Activated CD8-positive, alpha-beta memory T cell treated with anti-CD3 and anti-CD28 coated beads, Interleukin-2, amount 10 ng/mL, durations not matched to agents 7 days and 5 days (primary cell): Measurements from ENCODE around the gene TBX1. TPM values are rescaled to one million over a fixed set of nuclear protein-coding genes. Genes with fewer than 3 reads are reported as not detected.

Source experiments
- ATAC-seq: fragments of 150-1000 bp; cut with Tn5 transposase; one replicate; pipeline ENCODE4 v1.10.0; 2021; ENCODE audit warnings: moderate library complexity
- CTCF ChIA-PET: fragments of 350-600 bp; sonication (Branson Sonifier 250); formaldehyde crosslinking; loops from one replicate; lab custom pipeline; 2021; ENCODE audit warnings: antibody characterized with exemption; lab: Charles Lee
- DNase-seq: peaks from one replicate; pipeline ENCODE4 v3.0.0-alpha.2; 2020
- H3K27ac Mint-ChIP-seq: one replicate; pipeline ENCODE4 v1.8.0; 2021; ENCODE audit warnings: mild to moderate bottlenecking, mixed read lengths
- H3K27me3 Mint-ChIP-seq: one replicate; pipeline ENCODE4 v1.8.0; 2021; ENCODE audit warnings: mixed read lengths
- H3K36me3 Mint-ChIP-seq: one replicate; pipeline ENCODE4 v1.8.0; 2021; ENCODE audit warnings: mild to moderate bottlenecking, mixed read lengths
- H3K4me1 Mint-ChIP-seq: one replicate; pipeline ENCODE4 v1.8.0; 2021; ENCODE audit warnings: mixed read lengths
- H3K4me3 Mint-ChIP-seq: one replicate; pipeline ENCODE4 v1.8.0; 2021; ENCODE audit warnings: mild to moderate bottlenecking, moderate library complexity, mixed read lengths
- H3K9me3 Mint-ChIP-seq: one replicate; pipeline ENCODE4 v1.8.0; 2022; ENCODE audit warnings: low read depth, mixed read lengths
- total RNA-seq, 2 experiments: library from RNA; stranded (reverse); gene quantifications; one replicate each; pipeline ENCODE4 v1.2.3, GENCODE V29; 2021

The TBX1 gene
- total RNA-seq, 2 experiments from 2014 or later = 0.91 to 1.1 TPM

- no peak overlapping the region for H3K27ac Mint-ChIP-seq
- no peaks in the 10 kb centered on the region for H3K9me3 Mint-ChIP-seq
- no peaks in the 10 kb centered on the region for H3K36me3 Mint-ChIP-seq
- CTCF ChIA-PET = interaction anchor here (0.8 kb wide), 1 partner anchor 107 kb away, joined by 3 read pairs; no protein-coding TSS in a partner anchor
- ATAC-seq (no peak), DNase-seq (no peak)
- H3K4me3 Mint-ChIP-seq = no peak overlapping the region
- no peaks in the 10 kb centered on the region for H3K27me3 Mint-ChIP-seq
- no peaks in the 10 kb centered on the region for H3K4me1 Mint-ChIP-seq
These were observed 42.5 kb downstream of the TBX1 start for GRCh38 chr22:19802894-19803735.

DNA sequence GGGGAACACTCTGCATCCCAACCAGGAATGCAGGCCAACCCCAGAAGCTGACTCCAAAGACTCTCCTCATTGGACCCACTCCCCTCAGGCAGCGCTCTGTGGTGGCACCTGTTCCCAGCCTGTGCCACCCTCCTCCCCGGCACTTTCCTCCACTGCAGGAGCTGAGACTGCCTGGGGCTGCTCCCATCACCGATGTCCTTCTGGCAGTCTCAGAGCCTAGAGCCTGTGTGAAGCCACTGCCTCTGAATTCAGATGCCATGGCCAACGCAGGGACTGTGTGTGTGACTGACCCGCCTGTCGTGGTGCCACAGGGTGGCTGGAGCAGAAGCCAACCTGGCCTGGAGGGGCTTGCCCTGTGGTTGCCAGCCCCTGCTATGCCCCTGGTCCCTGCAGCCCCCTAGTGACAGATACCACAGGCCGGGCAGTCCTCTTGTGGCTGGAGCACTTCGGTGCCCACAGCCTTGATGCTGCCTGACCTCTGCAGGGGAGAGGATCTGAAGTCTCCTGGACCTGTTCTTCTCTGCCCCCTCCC is 43.2 kb downstream of the TBX1 start:
- ATAC-seq = no peak
- Mint-ChIP-seq H3K9me3 (no peaks in the 10 kb centered on the region), H3K4me1 (no peaks in the 10 kb centered on the region), H3K27ac (no peak overlapping the region), H3K36me3 (no peaks in the 10 kb centered on the region), H3K4me3 (no peak overlapping the region), H3K27me3 (no peaks in the 10 kb centered on the region)
- CTCF ChIA-PET = no interaction called here
- DNase-seq = no peak

DNA sequence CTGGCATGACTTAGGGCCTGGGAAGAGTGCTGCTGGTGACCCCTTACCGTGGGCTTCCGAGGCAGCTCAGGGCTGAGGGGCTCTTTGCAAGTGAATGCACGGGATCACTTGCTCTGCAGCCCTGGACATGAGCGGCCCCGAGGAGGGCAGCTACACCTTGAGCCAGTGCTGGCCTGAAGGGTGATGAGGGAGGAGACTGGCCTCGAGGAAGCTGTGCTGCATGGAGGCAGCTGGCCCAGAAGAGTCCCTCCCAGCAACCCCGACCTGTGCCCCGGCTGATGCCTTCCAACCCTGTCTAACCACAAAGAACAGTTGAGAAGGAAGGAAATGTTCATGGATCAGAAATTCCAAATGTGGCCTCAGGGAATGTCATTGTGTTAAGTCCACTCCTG is 45.2 kb downstream of the TBX1 start:
- ATAC-seq = no peak
- no peak for DNase-seq

DNA sequence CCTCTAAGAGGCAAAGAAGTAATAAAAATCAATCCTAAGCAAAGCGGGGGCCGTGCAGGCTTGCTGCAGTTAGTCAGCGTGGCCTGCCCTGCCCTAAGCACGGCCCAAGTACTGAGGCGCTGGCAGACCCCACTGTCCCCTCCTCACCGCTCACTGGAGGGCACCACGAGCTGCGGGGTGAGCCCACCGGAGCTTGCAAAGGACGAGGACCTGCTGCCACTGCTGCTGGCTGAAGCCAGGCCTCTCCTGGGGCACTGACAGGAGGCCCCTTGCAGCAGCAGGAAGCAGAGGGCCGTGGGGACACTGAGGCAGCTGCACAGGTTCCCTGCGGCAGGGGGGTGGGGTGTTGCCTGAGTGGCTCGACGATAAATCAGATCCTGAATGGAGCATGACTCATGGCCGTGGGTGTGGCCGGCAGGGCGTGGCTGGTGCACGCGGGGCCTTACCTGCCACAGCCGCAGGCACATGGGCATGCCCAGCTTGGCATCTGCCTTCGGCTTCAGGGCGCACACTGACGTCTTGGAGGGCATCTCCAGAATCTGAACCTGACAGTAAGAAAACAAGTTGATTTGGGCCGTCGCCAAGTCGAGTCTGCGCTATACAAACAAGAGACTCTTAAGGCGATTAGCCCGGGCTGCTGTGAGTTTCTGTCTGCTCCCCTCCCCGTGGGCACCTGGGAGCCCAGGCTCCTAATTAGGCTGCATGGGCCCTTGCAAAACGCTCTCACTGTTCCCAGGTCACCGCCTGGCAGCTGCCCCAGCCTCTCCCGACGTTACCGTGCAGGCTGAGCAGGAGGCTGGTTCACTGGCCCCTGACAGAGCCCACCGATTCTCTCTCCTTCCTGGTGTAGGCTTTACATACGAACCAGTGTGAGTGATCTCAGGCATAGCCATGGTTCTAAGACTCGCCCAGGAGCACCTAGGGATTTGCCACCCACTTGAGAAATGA is 45.9 kb downstream of the TBX1 start:
- Mint-ChIP-seq H3K27me3 (no peaks in the 10 kb centered on the region), H3K36me3 (no peaks in the 10 kb centered on the region), H3K27ac (no peak overlapping the region), H3K9me3 (no peaks in the 10 kb centered on the region), H3K4me1 (no peaks in the 10 kb centered on the region), H3K4me3 (no peak overlapping the region)
- DNase-seq = no peak
- CTCF ChIA-PET = no interaction called here
- no peak for ATAC-seq

More for the DNA sequence above, 45.2 kb downstream of the TBX1 start:
- no peaks in the 10 kb centered on the region for H3K27me3 Mint-ChIP-seq
- no peaks in the 10 kb centered on the region for H3K9me3 Mint-ChIP-seq
- no peaks in the 10 kb centered on the region for H3K36me3 Mint-ChIP-seq
- H3K27ac Mint-ChIP-seq = no peak overlapping the region
- H3K4me3 Mint-ChIP-seq = no peak overlapping the region
- H3K4me1 Mint-ChIP-seq = no peaks in the 10 kb centered on the region
- CTCF ChIA-PET = no interaction called here

DNA sequence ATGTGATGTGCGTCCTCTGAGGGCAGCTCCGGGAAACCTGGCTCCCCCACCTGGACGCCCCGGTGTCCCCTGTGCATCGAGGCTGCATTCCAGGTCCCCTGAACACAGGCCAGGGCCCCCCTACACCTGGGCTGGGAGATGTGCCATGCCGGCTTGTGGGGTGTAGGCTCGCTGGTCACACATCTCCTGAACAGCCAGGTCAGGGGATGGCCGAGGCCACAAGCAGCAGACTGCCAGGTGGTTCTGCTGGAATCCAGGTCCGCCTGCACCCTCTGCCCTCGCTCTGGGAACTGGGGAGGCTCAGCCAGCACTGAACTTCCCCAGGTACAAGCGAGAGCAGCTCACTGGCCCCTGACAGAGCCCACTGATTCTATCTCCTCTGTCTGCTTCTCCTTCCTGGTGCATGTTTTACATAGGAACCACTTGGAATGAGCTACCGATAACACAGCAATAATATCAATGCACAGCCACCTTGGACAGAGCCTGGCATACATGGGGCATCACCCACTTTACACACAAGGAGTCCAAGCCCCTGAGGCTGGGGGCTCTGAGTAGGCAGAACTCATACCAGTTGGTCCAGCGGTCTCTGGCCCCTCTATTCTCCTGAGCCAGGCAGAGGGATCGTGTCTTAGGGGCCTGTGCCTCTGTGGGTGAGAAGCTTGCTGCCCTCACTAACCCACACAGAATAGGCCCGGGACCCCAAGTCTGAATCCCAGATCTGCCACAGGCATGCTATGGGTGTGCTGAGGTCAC is 46.8 kb downstream of the TBX1 start:
- H3K9me3 Mint-ChIP-seq = no peaks in the 10 kb centered on the region
- H3K27ac Mint-ChIP-seq = no peak overlapping the region
- ATAC-seq (no peak), DNase-seq (no peak)
- H3K4me3 Mint-ChIP-seq = no peak overlapping the region
- no peaks in the 10 kb centered on the region for H3K27me3 Mint-ChIP-seq
- no peaks in the 10 kb centered on the region for H3K36me3 Mint-ChIP-seq
- H3K4me1 Mint-ChIP-seq = no peaks in the 10 kb centered on the region
- CTCF ChIA-PET = interaction anchor here (1.5 kb wide), 1 partner anchor 77 kb away, joined by 4 read pairs; no protein-coding TSS in a partner anchor

- H3K9me3 Mint-ChIP-seq = no peaks in the 10 kb centered on the region
- no peaks in the 10 kb centered on the region for H3K36me3 Mint-ChIP-seq
- no peak overlapping the region for H3K4me3 Mint-ChIP-seq
- no peak overlapping the region for H3K27ac Mint-ChIP-seq
- DNase-seq (no peak), ATAC-seq (no peak)
- CTCF ChIA-PET = interaction anchor here (1.5 kb wide), 1 partner anchor 78 kb away, joined by 4 read pairs; no protein-coding TSS in a partner anchor
- no peaks in the 10 kb centered on the region for H3K27me3 Mint-ChIP-seq
- no peaks in the 10 kb centered on the region for H3K4me1 Mint-ChIP-seq
These were observed 47.6 kb downstream of the TBX1 start for GRCh38 chr22:19807914-19808872.

- H3K27ac Mint-ChIP-seq = no peak overlapping the region
- H3K27me3 Mint-ChIP-seq = no peaks in the 10 kb centered on the region
- ATAC-seq = no peak
- H3K4me3 Mint-ChIP-seq = no peak overlapping the region
- CTCF ChIA-PET = interaction anchor here (0.6 kb wide), 1 partner anchor 230 kb away, joined by 3 read pairs; no protein-coding TSS in a partner anchor
- no peaks in the 10 kb centered on the region for H3K9me3 Mint-ChIP-seq
- H3K36me3 Mint-ChIP-seq = no peaks in the 10 kb centered on the region
- no peaks in the 10 kb centered on the region for H3K4me1 Mint-ChIP-seq
- DNase-seq = no peak
These were observed 48.4 kb downstream of the TBX1 start for GRCh38 chr22:19808873-19809478.

DNA sequence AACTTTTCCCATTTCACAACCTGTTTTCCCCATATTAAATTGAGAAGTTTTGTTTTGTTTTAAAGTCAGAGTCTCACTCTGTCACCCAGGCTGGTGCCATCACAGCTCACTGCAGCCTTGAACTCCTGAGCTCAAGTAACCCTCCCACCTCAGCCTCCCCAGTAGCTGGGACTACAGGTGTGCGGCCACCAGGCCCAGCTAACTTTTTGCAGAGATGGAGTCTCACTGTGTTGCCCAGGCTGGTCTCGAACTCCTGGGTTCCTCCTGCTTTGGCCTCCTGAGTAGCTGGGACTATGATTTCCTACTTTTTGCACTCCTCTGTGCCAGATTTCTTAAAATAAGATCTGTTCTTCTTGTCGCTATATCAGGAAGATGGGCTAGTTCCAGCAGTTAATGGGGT is 49.2 kb downstream of the TBX1 start:
- H3K36me3 Mint-ChIP-seq = no peaks in the 10 kb centered on the region
- H3K27me3 Mint-ChIP-seq = no peaks in the 10 kb centered on the region
- DNase-seq (no peak), ATAC-seq (no peak)
- H3K4me1 Mint-ChIP-seq = no peaks in the 10 kb centered on the region
- H3K27ac Mint-ChIP-seq = no peak overlapping the region
- no peaks in the 10 kb centered on the region for H3K9me3 Mint-ChIP-seq
- H3K4me3 Mint-ChIP-seq = no peak overlapping the region
- CTCF ChIA-PET = interaction anchor here (0.6 to 1.0 kb wide), 2 partner anchors 79 to 229 kb away, joined by 3 read pairs; no protein-coding TSS in a partner anchor

DNA sequence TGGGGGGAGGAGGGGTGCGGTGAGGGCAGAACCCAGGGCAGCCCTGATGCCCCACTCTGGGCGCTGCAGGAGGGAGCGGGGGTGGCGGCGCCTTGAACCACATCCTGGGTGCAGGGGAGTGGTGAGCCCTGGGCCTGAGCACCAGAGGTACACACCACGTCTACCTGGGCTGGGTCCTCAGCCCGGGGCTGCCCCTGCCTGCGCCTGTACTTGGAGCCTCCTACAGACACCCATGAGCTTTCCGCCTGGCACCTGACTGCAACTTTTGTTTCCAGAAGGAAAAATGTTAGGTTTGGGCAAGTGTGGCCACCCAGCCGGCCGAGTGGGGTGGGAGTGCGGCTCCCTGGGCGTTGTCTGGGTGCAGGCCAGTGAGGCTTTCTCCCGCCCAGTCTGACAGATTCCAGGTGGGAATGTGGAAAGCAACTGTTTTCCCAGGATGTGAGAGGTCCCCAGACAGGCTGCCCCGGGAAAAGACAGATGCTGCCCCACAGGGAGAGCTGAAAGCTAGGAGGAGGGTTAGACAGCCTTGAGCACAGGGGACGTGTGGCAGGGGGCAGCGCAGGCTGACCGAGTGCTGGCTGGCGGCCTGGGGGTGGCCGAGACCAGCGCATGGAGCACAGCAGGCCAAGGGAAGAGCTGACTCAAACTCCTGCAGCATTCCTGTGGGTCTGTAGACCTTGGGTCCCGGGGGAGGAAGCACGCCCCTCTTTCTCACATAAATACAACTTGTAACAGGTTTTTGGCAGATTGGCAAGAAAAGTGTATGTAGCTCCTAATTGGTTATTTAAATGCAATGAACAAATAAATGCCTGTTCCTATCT is 50.0 kb downstream of the TBX1 start:
- no peaks in the 10 kb centered on the region for H3K9me3 Mint-ChIP-seq
- no peak for DNase-seq
- H3K27me3 Mint-ChIP-seq = no peaks in the 10 kb centered on the region
- H3K4me1 Mint-ChIP-seq = no peaks in the 10 kb centered on the region
- no peak overlapping the region for H3K27ac Mint-ChIP-seq
- no peak for ATAC-seq
- CTCF ChIA-PET = interaction anchor here (1.0 kb wide), 1 partner anchor 80 kb away, joined by 3 read pairs; no protein-coding TSS in a partner anchor
- H3K36me3 Mint-ChIP-seq = no peaks in the 10 kb centered on the region
- H3K4me3 Mint-ChIP-seq = no peak overlapping the region

- H3K9me3 Mint-ChIP-seq = no peaks in the 10 kb centered on the region
- H3K27ac Mint-ChIP-seq = no peak overlapping the region
- H3K4me1 Mint-ChIP-seq = no peaks in the 10 kb centered on the region
- no peak for ATAC-seq
- CTCF ChIA-PET = no interaction called here
- no peaks in the 10 kb centered on the region for H3K36me3 Mint-ChIP-seq
- H3K4me3 Mint-ChIP-seq = no peak overlapping the region
- DNase-seq = peak; percentile 22
- no peaks in the 10 kb centered on the region for H3K27me3 Mint-ChIP-seq
These were observed 50.6 kb downstream of the TBX1 start for GRCh38 chr22:19811211-19811621.
